ENCODE results near the gene ZBTB2. TPM values are rescaled to one million over a fixed set of nuclear protein-coding genes. Genes with fewer than 3 reads are reported as not detected.

ZBTB2 gene
- polyA plus RNA-seq, 3 donors, result 7.2 to 14.0 (median 9.6) TPM

- no peak overlapping the region for H2AFZ ChIP-seq (ENCODE audit: insufficient read depth, low read depth, low read length, poor library complexity, severe bottlenecking)
- peaks cover 6% of the 10 kb centered on the region for H3K79me2 ChIP-seq (ENCODE audit: insufficient read depth, low read length)
- peaks cover 7 to 10% of the 10 kb centered on the region in 2 donors for H3K4me1 ChIP-seq (ENCODE audit: control insufficient read depth in 1 of 2, insufficient read depth in 2 of 2, low read length in 2 of 2)
- H3K36me3 ChIP-seq (replicated peaks in 1 of 2; ENCODE audit: control insufficient read depth in 1 of 2, insufficient read depth in 2 of 2, low read length in 2 of 2), result peaks cover 9 to 64% of the 10 kb centered on the region in 2 donors
- peaks cover 35% of the 10 kb centered on the region for H4K20me1 ChIP-seq (ENCODE audit: insufficient read depth, low read length)
- no peak overlapping the region for H3K4me3 ChIP-seq (replicated peaks in 1 of 3; ENCODE audit: low read depth in 2 of 3, low read length in 3 of 3)
- no peak for TF ChIP-seq CTCF (IDR thresholded peaks at IDR 0.05)
- peaks cover 39 to 66% of the 10 kb centered on the region in 2 donors for H3K36me3 Mint-ChIP-seq
- peaks cover 0 to 6% (median 2%) of the 10 kb centered on the region in 7 donors for H3K9me3 Mint-ChIP-seq
- no peaks in the 10 kb centered on the region for H3K9me3 ChIP-seq (replicated peaks in 1 of 2; ENCODE audit: control insufficient read depth in 1 of 2, insufficient read depth in 1 of 2, low read length in 2 of 2)
- H3K27ac Mint-ChIP-seq, result no peak overlapping the region
- DNase-seq, result no peak
- H3K27me3 Mint-ChIP-seq (ENCODE audit: low read depth in 3 of 3), result peaks cover 0 to 2% (median 0%) of the 10 kb centered on the region in 3 donors
- no peaks in the 10 kb centered on the region for H3K27me3 ChIP-seq (ENCODE audit: control insufficient read depth in 2 of 2, insufficient read depth in 2 of 2, low read length in 2 of 2)
- 100% methylated on average over 5 of the region's 7 CpGs for WGBS (ENCODE audit: insufficient coverage)
- peaks cover 13% of the 10 kb centered on the region for H3K4me1 Mint-ChIP-seq
- H3K4me3 Mint-ChIP-seq, result no peak overlapping the region
- intact Hi-C loops (cut with micrococcal nuclease), result no loop called here
- H3K27ac ChIP-seq (ENCODE audit: low read depth in 1 of 2, low read length in 2 of 2), result no peak overlapping the region
- no peak overlapping the region for H3K4me2 ChIP-seq (replicated peaks; ENCODE audit: extremely low read depth, low read length, poor library complexity, severe bottlenecking)
- no peak overlapping the region for H3K9ac ChIP-seq (ENCODE audit: insufficient read depth, low read length, poor library complexity, severe bottlenecking)
Observed at GRCh38 chr6:151409679-151410078, 18.3 kb upstream of the ZBTB2 start.

GRCh38 chr6:151409260-151409659 is 17.9 kb upstream of the ZBTB2 start:
- 100% methylated on average over 1 of the region's 2 CpGs for WGBS (ENCODE audit: insufficient coverage)
- no peak for TF ChIP-seq CTCF (IDR thresholded peaks at IDR 0.05)

More at GRCh38 chr6:151409260-151409659, 17.9 kb upstream of the ZBTB2 start:
- H4K20me1 ChIP-seq (ENCODE audit: insufficient read depth, low read length), result peaks cover 39% of the 10 kb centered on the region
- peaks cover 7 to 10% of the 10 kb centered on the region in 2 donors for H3K4me1 ChIP-seq (ENCODE audit: control insufficient read depth in 1 of 2, insufficient read depth in 2 of 2, low read length in 2 of 2)
- H3K36me3 ChIP-seq (replicated peaks in 1 of 2; ENCODE audit: control insufficient read depth in 1 of 2, insufficient read depth in 2 of 2, low read length in 2 of 2), result peaks cover 11 to 64% of the 10 kb centered on the region in 2 donors
- H3K27ac ChIP-seq (ENCODE audit: low read depth in 1 of 2, low read length in 2 of 2), result peak overlapping the region in 1 of 2 donors; percentile 22
- H3K4me3 ChIP-seq (replicated peaks in 1 of 3; ENCODE audit: low read depth in 2 of 3, low read length in 3 of 3), result no peak overlapping the region
- no peak overlapping the region for H3K4me2 ChIP-seq (replicated peaks; ENCODE audit: extremely low read depth, low read length, poor library complexity, severe bottlenecking)
- Mint-ChIP-seq H3K27ac (peak overlapping the region in 3 of 7 donors; percentile 1 to 47 (median 25)), H3K9me3 (peaks cover 0 to 4% (median 2%) of the 10 kb centered on the region in 7 donors), H3K4me3 (no peak overlapping the region), H3K4me1 (peaks cover 13% of the 10 kb centered on the region), H3K27me3 (ENCODE audit: low read depth in 3 of 3) (peaks cover 0 to 2% (median 0%) of the 10 kb centered on the region in 3 donors), H3K36me3 (peaks cover 38 to 66% of the 10 kb centered on the region in 2 donors)
- H3K27me3 ChIP-seq (ENCODE audit: control insufficient read depth in 2 of 2, insufficient read depth in 2 of 2, low read length in 2 of 2), result no peaks in the 10 kb centered on the region
- no peak overlapping the region for H3K9ac ChIP-seq (ENCODE audit: insufficient read depth, low read length, poor library complexity, severe bottlenecking)
- H3K79me2 ChIP-seq (ENCODE audit: insufficient read depth, low read length), result peaks cover 10% of the 10 kb centered on the region
- H2AFZ ChIP-seq (ENCODE audit: insufficient read depth, low read depth, low read length, poor library complexity, severe bottlenecking), result no peak overlapping the region
- intact Hi-C loops (cut with micrococcal nuclease), result no loop called here
- no peak for DNase-seq
- H3K9me3 ChIP-seq (replicated peaks in 1 of 2; ENCODE audit: control insufficient read depth in 1 of 2, insufficient read depth in 1 of 2, low read length in 2 of 2), result no peaks in the 10 kb centered on the region

Measured in CD14-positive monocyte (primary cell).